Measurements from ENCODE around the gene ENGASE. TPM values are rescaled to one million over a fixed set of nuclear protein-coding genes. Genes with fewer than 3 reads are reported as not detected.

ENGASE gene
- total RNA-seq, 4 donors from 2014 or later = 57.6 to 336 (median 223) TPM

- Histone ChIP-seq H3K36me3 (no peaks in the 10 kb centered on the region), H3K4me1 (peaks cover 0 to 6% (median 0%) of the 10 kb centered on the region in 4 donors), H3K27me3 (peaks cover 0 to 14% of the 10 kb centered on the region in 2 donors), H3K27ac (no peak overlapping the region), H3K4me3 (no peak overlapping the region), H3K9me3 (no peaks in the 10 kb centered on the region)
- no peak for DNase-seq
- TF ChIP-seq POLR2A (IDR thresholded peaks at IDR 0.05) (no peak), CTCF (IDR thresholded peaks at IDR 0.05) (no peak)
Measured at GRCh38 chr17:79092567-79092966, 17.9 kb downstream of the ENGASE start.

GRCh38 chr17:79093270-79093669, 18.6 kb downstream of the ENGASE start:
- peaks cover 0 to 17% of the 10 kb centered on the region in 2 donors for H3K27me3 ChIP-seq
- no peak overlapping the region for H3K4me3 ChIP-seq
- no peaks in the 10 kb centered on the region for H3K36me3 ChIP-seq
- H3K4me1 ChIP-seq = peaks cover 0 to 6% (median 0%) of the 10 kb centered on the region in 4 donors
- H3K27ac ChIP-seq = no peak overlapping the region
- DNase-seq = no peak
- TF ChIP-seq CTCF (IDR thresholded peaks at IDR 0.05) (no peak), POLR2A (IDR thresholded peaks at IDR 0.05) (no peak)
- no peaks in the 10 kb centered on the region for H3K9me3 ChIP-seq

DNA sequence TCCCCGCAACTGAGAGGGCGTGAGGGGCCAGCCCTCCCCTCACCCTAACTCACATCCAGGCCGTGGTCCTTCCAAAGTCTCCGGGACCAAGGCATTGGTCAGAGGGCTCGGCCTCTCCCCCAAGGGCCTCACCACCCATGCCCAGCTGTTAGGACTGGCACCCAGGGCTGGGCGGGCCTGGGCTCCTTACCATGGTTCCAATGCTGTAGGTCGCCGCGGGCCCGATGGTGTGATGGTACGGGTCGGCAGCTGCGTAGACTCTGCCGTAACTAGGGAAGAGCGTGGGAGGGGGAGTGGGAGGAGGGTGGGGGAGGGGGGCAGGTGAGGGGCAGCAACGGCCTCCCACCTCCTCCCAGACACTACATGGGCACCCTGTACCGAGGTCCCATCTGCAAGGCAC, 19.6 kb downstream of the ENGASE start:
- Histone ChIP-seq H3K4me3 (no peak overlapping the region), H3K36me3 (no peaks in the 10 kb centered on the region), H3K4me1 (peaks cover 0 to 6% (median 0%) of the 10 kb centered on the region in 4 donors), H3K27me3 (peaks cover 0 to 25% of the 10 kb centered on the region in 2 donors), H3K9me3 (no peaks in the 10 kb centered on the region), H3K27ac (no peak overlapping the region)
- no peak for TF ChIP-seq CTCF (IDR thresholded peaks at IDR 0.05)
- no peak for TF ChIP-seq POLR2A (IDR thresholded peaks at IDR 0.05)
- DNase-seq = no peak

DNA sequence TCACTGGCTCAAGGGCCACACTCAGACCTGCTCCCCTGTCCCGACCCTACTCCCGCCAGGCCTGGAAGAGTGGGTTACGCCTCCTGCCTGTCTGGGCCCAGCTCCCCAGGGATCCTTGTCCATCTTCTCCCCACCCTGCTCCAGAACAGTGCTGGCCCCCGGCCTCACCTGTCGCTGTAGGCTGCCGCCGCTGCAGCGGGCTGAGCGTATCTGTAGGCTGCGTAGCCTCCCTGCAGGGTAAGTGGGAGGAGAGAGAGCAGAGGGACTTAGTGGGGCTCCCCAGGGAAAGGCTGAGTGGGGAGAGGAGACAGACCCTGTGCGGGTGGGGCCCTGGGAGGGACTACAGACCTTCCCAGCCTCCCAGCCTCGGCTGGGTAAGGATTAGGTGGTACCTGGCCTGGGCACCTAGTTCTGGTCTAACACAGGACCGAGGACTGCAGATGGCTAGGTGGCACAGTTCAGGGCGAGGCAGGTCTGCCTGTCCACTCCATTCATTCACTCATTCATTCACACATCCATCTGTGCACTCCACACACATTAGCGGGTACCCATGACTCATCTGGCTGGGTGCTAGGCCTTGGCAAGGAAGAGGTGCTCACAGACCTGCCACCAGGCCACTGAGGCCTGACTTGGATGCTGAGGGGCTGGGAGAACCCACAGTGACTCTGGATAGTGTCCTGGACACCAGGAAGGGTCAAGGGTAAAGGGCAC, 20.9 kb downstream of the ENGASE start:
- no peak overlapping the region for H3K27ac ChIP-seq
- H3K27me3 ChIP-seq = peaks cover 0 to 25% of the 10 kb centered on the region in 2 donors
- no peaks in the 10 kb centered on the region for H3K9me3 ChIP-seq
- H3K36me3 ChIP-seq = no peaks in the 10 kb centered on the region
- H3K4me3 ChIP-seq = no peak overlapping the region
- no peak for TF ChIP-seq CTCF (IDR thresholded peaks at IDR 0.05)
- TF ChIP-seq POLR2A (IDR thresholded peaks at IDR 0.05) = no peak
- peaks cover 0 to 3% (median 0%) of the 10 kb centered on the region in 4 donors for H3K4me1 ChIP-seq
- no peak for DNase-seq

GRCh38 chr17:79096477-79096876, 21.9 kb downstream of the ENGASE start:
- Histone ChIP-seq H3K27me3 (peaks cover 0 to 25% of the 10 kb centered on the region in 2 donors), H3K9me3 (no peaks in the 10 kb centered on the region), H3K27ac (no peak overlapping the region), H3K4me1 (no peaks in the 10 kb centered on the region), H3K4me3 (no peak overlapping the region), H3K36me3 (no peaks in the 10 kb centered on the region)
- no peak for TF ChIP-seq CTCF (IDR thresholded peaks at IDR 0.05)
- no peak for TF ChIP-seq POLR2A (IDR thresholded peaks at IDR 0.05)
- no peak for DNase-seq

All from Peyer's patch (tissue), 4 donors.